AG09319 (cell line): Measurements from ENCODE around the gene ZFP92.
"Not testable (repeated sequence)": the region's sequence is repeated elsewhere in the genome, so short reads cannot be mapped to it uniquely, and the experiment has no call there.

ENCODE experiments used
- DNase-seq: peaks from one replicate; pipeline ENCODE4 v3.0.0-alpha.2; 2010; ENCODE audit warnings: low read depth; ENCODE audit errors: extremely low read depth
- TF ChIP-seq, protein P1 (sequence below): IDR thresholded peaks from 2 replicates; pipeline ENCODE4 v1.5.1; 2011; ENCODE audit warnings: low read depth, mild to moderate bottlenecking, inconsistent platforms, low read length, moderate library complexity

ZFP92 gene

DNA sequence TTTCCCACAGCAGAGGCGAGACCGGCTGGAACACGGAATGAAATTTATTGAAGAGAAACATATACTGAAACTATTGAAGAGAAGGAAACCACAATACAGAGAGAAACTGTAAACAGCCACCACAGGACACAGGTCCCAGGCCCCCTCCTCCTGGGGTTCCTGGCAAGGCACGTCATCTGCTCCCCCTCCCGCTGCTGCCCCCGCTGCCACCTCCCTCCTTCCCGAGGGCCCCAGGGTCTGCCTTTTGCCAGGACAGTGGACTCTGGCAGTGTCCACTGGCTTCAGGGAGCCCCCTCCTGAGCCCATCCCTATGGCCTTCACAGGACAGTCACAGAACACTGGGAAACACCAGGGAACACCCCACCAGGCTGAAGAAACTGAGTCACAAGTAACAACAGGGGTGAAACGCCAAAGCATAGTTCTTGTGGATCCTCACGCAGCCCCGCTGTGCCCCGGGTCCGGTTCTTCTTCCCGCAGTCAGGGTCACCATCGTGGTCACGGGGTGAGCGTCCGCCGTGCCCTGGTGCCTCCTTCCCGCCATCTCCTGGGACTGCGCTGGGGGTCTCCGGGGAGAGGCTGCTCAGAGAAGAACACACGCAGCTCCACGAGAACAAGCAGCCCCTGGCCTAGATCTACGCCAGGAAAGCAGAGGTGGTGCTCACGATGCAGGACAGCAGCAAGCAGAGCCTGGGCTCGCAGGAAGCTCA lies 15.5 kb upstream of the ZFP92 start:
- DNase-seq: no peak
- TF ChIP-seq, protein P1, sequence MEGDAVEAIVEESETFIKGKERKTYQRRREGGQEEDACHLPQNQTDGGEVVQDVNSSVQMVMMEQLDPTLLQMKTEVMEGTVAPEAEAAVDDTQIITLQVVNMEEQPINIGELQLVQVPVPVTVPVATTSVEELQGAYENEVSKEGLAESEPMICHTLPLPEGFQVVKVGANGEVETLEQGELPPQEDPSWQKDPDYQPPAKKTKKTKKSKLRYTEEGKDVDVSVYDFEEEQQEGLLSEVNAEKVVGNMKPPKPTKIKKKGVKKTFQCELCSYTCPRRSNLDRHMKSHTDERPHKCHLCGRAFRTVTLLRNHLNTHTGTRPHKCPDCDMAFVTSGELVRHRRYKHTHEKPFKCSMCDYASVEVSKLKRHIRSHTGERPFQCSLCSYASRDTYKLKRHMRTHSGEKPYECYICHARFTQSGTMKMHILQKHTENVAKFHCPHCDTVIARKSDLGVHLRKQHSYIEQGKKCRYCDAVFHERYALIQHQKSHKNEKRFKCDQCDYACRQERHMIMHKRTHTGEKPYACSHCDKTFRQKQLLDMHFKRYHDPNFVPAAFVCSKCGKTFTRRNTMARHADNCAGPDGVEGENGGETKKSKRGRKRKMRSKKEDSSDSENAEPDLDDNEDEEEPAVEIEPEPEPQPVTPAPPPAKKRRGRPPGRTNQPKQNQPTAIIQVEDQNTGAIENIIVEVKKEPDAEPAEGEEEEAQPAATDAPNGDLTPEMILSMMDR: no peak

DNA sequence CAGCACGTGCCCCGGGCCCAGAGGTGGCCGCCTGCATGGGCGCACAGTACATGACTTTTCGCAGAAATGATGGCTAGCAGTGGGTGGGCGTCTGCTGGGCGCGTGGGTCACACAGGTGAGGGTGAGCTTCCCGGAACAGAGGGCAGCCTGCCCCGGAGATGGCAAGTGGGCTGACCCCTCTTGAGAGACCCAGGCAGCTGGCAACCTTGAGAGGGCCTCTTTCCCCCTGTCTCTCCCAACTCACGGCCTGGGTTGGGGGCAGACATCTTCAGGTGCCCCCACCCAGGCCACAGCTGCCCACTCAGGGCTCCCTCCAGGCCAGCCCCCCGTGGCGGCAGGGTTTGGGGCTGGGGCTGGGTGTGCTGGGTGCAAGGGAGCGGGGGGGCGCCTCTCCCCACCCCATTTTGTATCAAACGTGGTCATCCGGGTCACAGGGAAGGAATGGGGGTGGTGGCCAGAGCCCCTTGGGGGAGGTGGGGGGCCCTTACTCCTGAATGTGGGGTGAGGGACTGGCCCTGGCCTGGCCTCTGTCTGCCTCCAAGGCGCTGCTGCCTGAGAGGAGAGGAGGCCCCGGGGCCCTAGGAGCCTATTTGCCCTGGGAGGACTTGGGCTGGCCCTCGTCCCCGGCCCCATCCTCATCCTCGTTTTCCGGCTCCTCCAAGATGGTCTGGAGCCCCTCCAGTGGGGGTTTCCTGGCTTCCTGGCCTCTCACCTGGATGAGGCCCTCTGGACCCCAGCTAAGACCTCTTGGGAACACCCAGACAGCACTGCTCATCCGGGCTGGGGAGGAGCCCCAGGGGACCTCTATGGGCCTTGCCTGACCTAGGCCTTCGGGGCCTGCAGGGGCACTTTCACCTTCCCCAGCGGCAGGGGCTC lies 14.7 kb upstream of the ZFP92 start:
- TF ChIP-seq, protein P1: no peak
- no peak for DNase-seq

DNA sequence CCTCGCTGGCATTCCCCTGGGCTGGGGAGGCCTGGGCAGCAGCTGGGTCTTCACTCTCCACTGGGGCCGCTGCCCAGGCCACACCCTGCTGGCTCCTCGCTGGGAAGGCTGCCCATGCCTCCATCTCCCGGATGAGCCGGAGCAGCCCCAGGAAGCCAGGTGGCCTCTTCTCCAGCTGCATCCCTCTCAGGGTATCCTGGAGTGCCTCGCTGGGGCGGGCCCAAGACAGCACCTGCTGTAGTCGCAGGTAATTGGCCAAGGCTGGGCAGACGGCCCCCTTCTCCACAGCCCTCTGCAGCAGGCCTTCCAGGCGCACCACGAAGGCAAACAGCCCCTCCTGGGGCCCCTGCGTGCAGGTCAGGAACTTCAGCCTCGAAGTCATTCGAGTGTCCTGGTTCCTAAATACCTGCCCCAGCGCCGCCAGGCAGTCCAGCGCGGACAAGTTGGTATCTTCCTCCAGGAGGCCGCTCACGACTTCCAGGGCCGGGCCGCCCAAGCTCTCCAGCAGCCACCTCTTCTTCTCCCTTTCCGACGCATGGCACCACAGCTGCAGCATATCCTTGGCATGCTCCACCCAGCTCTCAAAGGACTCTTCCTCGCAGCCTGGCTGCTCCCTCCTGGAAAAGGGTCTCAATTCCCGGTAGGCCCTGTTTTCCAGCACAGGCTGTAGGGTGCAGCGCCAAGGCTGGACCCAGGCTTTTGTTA lies 13.9 kb upstream of the ZFP92 start:
- no peak for DNase-seq
- TF ChIP-seq, protein P1: no peak

DNA sequence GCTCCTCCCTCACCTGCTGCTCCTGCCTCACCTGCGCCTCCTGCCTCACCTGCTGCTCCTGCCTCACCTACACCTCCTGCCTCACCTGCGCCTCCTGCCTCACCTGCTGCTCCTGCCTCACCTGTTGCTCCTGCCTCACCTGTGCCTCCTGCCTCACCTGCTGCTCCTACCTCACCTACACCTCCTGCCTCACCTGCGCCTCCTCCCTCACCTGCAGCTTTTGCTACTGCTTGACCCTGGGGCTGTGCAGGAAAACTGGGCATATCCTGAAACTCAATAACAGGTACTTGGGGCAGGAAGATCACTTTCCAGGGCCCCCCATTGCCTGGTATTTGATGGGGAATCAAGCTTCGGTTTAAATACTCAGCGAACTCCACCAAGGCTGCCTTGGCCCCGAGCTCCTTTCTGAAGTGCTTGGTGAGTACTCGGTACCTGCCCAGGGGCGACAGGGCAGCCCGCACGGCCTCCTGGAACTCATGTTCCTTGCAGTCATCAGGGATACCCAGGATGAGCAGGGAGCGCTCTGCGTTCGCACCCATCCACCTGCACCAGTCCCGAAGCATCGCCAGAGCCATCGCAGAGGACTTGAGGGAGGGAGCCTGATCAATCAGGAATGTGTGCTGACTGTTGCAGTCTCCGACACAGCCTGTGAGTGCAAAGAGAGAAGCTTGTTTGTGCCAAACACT lies 12.9 kb upstream of the ZFP92 start:
- TF ChIP-seq, protein P1: no peak
- DNase-seq: no peak

DNA sequence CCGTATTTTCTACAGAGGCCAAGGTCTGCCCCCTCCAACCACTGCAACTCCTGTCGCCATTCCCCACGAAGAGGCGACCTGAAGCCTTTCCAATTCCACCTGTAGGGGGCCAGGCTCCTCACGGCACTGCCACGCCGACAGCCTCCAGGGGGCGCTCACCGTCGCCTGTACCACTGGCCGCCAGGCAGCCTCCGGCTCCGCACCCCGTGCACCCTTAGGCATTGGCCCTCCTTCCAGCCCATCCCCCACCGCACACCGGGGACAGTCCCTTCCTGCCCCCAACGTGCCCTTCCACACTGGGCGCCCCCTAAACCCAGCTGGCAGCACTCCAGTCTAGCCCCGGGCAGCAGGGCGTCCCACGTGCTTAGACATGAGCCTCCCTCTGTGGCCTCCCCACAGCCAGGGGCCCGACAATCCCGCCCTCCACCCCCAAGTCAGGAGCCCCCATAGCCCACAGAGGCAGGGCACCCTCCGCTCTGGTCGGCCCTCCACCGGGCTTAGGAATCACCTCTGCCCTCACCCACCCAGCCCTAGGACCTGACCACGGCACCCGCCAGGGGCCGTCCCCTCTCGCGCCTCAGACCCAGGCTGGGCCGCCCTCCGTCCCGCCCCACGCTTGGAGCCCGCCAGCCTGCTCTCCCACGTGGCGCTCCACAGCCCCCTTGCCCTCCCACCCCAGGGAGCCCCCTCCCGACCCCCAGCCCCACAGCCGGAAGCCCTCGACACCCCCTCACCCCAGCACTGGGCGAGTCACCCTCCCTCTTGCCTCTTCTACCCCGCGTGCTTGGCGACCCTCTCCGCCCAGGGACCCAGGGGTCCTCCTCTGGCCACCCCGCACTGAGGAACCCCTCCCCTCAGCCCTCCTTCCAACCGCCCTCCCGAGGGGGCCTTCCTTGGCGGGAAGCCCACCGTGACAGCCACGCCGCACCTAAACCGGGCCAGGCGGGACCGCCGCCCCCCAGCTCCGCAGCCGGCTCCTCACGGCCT lies 10.8 kb upstream of the ZFP92 start:
- TF ChIP-seq, protein P1: peak; percentile 60
- no peak for DNase-seq

DNA sequence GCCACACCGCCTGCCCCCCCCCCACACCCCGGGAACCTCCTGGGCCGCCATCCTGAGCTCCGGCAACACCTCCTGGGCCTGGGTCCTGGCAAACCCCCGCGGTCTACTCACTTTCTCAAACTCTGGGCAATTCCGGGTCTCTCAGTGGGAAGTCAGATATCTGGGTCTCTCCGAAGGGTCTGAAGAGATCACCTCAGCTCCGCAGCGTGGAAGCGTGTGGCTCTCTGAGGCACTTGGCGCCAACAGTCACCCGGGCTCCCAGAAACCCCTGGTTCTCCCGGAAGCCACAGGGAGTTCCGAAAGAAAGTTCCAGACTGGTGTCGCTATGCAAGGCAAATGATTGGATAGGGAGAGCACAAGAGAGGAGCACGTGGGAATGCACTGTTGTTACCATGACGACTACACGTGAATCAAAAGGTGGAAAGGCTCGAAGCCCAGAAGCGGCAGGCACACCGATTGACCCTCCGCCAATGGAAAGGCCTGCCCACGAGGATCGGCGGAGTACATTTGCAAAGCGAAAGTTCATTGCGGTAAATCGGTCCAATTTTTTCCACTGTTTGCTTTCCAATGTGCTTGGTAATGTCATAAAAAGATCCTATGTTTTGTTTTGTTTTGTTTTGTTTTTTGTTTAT lies 10.0 kb upstream of the ZFP92 start, which contains the start of gene PNMA6E:
TSS of gene PNMA6E (minus strand) at position 218 of the 632 bp plus-strand sequence. CDS start 2,501 bp downstream, outside the sequence.
- TF ChIP-seq, protein P1: no peak
- no peak for DNase-seq

DNA sequence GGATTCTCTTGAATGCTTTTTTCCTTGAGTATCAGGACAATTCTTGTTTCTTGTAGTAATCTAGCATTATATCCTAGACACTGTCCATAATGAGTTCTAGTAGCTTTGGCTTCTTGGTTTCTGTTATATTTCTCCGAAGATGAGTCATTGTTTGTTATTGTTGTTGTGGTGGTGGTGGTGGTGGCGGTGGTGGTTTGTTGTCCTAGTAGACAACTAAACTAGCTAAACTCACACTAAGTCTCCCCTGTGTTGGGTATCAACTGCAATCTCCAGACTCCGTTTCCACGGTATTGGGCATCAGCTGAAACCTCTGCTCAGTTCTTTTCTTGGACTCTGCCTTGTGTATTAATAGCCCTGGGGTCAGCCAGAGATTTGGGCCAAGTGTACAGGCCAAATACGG lies 6.9 kb upstream of the ZFP92 start:
- DNase-seq: not testable (repeated sequence)
